ENCODE data around the gene SUN2.
"Not testable (repeated sequence)": the region's sequence is repeated elsewhere in the genome, so short reads cannot be mapped to it uniquely, and the experiment has no call there.

SUN2 gene, protein sequence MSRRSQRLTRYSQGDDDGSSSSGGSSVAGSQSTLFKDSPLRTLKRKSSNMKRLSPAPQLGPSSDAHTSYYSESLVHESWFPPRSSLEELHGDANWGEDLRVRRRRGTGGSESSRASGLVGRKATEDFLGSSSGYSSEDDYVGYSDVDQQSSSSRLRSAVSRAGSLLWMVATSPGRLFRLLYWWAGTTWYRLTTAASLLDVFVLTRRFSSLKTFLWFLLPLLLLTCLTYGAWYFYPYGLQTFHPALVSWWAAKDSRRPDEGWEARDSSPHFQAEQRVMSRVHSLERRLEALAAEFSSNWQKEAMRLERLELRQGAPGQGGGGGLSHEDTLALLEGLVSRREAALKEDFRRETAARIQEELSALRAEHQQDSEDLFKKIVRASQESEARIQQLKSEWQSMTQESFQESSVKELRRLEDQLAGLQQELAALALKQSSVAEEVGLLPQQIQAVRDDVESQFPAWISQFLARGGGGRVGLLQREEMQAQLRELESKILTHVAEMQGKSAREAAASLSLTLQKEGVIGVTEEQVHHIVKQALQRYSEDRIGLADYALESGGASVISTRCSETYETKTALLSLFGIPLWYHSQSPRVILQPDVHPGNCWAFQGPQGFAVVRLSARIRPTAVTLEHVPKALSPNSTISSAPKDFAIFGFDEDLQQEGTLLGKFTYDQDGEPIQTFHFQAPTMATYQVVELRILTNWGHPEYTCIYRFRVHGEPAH
- total RNA-seq, result 624 to 1,784 (median 1,280) reads per million in 4 experiments

- DNase-seq, result peak; percentile 93
Observed at GRCh38 chr22:38755911-38756532, at the start of gene SUN2. Gene SUN2 (minus strand): TSS chr22:38755998. CDS start chr22:38752628, 3,370 bp downstream.

DNA sequence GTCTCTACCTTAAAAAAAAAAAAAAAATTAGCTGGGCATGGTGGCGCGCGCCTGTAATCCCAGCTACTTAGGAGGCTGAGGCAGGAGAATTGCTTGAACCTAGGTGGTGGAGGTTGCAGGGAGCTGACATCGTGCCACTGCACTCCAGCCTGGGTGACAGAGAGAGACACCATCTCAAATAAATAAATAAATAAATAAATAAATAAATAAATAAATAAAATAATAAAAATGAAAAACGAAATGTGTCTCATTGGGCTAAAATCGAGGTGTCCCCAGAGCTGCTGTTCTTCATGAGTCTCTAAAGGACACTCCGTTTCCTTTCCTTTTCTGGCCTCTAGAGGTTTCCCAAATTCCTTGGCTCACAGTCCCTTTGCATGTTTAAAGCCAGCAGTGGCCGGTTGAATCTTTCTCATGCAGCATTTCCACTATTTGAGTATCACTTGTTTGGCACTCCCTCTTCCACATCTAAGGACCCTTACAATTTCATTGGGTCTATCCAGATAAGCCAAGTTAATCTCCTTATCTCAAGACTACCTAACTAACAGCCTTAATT, 49.3 kb upstream of the SUN2 start:
- DNase-seq, result not testable (repeated sequence)

DNA sequence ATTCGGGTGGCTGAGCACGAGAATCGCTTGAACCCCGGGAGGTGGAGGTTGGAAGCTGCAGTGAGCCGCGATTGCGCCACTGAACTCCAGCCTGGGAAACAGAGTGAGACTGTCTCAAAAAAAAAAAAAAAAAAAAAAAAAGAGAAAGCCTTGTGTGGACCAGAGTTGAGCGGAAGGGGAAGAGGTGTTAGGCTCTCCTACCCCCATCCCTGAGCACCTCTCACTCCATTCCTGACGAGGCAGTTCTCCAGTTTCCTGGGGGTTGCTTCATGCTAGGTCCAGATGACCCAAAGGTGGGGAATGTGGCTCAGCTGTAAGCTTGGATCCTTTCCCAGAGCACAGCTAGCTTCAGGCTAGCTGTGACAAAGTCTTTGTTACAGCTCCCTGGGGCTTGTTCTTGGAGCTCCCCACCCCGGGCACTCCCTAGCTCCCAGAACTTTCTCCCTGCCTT, 46.9 kb upstream of the SUN2 start:
- no peak for DNase-seq

GRCh38 chr22:38799265-38800002, 43.6 kb upstream of the SUN2 start:
- no peak for DNase-seq

DNA sequence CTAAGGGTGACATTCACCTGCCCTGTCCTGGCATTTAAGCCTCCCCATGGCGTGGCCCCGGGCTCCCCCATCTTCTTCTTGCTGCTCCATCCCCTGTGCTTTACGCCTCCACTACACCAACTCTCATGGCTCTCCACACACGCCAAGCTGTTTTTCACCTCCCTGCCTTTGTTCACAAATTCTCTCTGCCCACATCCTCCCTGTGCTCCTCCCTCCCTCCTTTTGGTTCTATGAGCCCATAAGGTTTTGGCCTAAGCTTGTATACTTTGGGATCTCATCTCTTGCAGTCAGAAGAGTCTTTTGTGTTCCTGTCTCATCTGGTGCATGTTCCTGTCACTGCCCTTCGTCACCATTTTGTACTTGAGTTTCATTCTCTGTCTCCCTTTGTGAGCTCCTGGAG, 42.7 kb upstream of the SUN2 start:
- DNase-seq, result no peak

GRCh38 chr22:38796262-38796957, 40.6 kb upstream of the SUN2 start:
- DNase-seq, result no peak

- no peak for DNase-seq
Observed at GRCh38 chr22:38795569-38795968, 39.8 kb upstream of the SUN2 start.

- peak; percentile 85 for DNase-seq
Observed at GRCh38 chr22:38793721-38794466, 38.1 kb upstream of the SUN2 start, which contains the start of gene DNAL4. Gene DNAL4 (minus strand): TSS chr22:38794143. CDS start chr22:38782731, 11,412 bp downstream.

- no peak for DNase-seq
Observed at GRCh38 chr22:38793317-38793716, 37.5 kb upstream of the SUN2 start.

DNA sequence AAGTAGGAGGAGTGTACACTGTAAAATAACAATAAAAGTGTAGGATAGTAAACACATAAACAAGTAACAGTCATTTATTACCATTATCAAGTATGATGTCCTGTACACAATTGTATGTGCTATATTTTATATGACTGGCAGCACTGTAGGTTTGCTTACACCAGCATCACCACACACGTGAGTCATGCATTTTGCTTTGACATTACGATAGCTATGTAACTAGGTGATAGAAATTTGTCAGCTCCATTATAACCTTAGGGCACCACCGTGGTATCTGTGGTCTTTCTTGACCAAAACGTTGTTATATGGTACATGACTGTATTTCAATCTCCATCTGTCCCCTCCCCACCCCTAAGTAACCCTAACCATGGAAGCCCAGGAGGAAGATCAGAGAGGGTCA, 37.0 kb upstream of the SUN2 start:
- no peak for DNase-seq

GRCh38 chr22:38789606-38790005, 33.8 kb upstream of the SUN2 start:
- no peak for DNase-seq

- no peak for DNase-seq
Observed at GRCh38 chr22:38788846-38789245, 33.0 kb upstream of the SUN2 start.

DNA sequence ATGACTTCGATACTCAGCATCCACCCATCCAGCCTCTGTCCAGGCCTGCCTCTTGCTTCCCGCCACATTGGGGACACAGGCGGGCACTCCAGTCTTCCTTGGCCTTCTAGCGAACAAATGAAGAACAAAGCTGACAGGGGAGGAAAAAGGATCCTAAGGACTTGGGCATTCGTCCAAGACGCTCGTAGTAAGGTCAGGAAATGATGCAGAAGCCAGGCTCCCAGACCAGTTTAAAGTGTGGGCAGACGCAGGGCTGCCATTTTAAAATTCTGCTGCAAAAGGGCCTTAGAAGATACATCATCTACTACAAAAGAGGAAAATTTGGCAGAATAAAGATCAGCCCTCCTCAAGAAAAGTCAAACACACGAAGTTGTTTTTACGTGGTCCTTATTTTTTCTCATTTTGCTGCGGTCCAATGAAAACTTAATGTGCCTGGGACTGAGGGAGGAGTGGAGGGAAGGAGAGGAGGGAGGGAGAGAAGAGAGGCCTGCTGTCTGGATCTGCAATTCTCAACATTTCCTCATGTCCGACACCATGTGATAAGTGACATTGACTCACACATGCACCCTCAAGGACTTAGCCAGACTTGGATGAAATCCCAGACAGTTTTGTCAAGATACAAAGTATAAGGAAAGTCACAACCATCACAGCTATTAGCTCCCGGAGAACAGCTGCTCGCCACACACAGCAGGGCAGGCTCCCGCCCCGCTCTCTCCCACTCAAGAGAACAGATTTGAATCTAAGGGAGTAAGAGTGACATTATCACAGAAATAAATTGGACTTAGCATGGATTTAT, 32.4 kb upstream of the SUN2 start:
- no peak for DNase-seq

GRCh38 chr22:38786631-38787030, 30.8 kb upstream of the SUN2 start:
- DNase-seq, result no peak

- no peak for DNase-seq
Observed at GRCh38 chr22:38784856-38785255, 29.1 kb upstream of the SUN2 start.

GRCh38 chr22:38784035-38784434, 28.2 kb upstream of the SUN2 start:
- DNase-seq, result no peak

GRCh38 chr22:38783095-38783615, 27.4 kb upstream of the SUN2 start:
- no peak for DNase-seq

DNA sequence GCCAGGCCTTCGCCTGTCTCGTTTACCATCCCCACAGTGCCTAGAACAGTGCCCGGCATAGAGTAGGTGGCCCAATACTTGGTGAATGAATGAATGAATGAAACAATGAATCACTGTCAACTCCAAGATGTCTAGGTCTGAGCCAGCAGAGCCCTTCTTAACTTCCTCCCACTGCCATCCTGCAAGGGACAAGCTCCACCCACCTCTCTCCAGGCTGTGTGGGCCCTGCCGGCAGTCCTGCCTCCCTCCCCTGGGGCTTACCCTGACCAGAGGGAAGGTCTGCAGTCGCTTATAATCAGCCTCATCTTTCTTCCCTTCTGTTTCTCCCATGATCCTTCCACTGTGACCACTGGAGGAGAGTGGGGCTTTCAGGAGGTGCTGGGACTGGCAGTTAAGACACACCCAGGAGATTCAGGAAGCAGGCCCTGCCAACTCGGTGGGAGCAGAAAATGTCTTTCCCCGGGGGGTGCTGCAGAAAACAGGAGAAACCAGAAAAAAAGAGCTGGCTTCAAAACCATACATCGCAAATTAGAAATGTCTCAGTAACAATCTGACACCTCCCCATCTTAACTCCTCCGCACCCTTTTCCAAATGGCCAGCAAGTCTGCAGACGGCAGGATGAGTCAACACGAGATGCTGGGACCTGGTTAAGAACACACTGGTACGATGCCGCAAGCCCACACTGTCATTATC, 26.8 kb upstream of the SUN2 start:
- no peak for DNase-seq

DNA sequence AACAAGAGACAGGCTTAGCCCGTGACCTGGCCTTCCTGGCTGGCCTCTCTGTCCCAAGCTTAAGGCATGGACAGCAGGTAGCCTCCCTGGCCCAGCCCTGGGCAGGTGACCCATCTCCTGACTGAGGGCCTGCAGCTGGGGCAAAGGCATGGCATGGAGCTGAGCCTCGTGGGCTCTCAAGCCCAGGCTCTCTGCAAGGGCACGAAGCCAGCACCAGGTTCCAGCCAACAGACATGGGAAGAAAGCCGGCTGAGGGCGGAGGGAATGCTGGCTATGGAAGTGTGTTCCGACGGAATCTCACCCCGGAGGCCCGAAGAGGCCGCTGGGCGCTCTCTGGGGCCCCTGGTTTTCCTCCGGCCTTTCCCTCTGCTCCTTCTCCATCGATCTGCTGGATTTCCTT, 25.2 kb upstream of the SUN2 start:
- no peak for DNase-seq
